ENCODE results near the gene PROB1.
"Not testable (repeated sequence)": the region's sequence is repeated elsewhere in the genome, so short reads cannot be mapped to it uniquely, and the experiment has no call there.

PROB1 gene

DNA sequence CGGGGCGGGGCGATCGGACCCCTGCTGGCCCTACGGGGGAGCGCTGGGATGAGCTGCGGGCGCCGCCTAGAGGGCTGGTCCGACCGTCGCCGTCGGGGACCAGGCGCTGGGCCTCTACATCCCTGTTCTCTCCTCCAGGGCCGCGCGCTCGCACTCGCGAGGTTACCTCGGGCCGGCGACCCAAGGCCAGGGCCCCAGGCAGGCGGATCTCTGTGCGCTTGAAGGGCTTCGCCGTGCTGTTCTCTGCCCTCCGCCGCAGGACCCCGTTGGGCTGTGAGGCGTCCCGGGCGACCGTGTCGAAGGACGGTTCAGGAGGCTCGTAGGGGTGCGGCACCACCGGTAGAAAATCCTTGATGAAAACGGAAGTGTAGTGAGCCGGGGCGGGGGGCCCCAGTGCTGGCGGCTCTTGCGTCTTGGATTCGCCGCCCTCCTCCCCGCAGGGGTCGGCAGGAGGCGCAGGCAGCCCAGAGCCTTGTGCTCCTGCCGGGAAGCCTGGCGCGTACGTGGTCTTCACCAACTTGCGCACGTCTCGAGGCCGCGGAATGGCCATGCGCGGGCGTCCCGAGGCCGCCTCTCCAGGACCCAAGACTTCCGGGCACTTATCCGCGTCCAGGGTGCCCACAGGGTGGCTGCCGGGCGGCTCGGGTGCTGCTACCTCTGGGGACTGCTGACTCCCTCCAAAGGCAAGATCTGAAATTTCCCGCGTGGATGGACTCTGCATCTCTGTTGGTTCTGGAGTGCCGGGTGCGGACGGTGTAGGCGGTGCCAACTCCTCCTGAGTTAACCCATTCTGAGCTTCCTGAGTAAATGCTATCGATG is 2.0 kb downstream of the PROB1 start:
- H3K4me3 Mint-ChIP-seq: peak overlapping the region; percentile 94
- peaks cover 42% of the 10 kb centered on the region for H3K4me1 Mint-ChIP-seq
- ATAC-seq (ENCODE audit: low read depth): peak; percentile 63
- H3K36me3 Mint-ChIP-seq: peaks cover 1% of the 10 kb centered on the region
- H3K27ac Mint-ChIP-seq: peak overlapping the region; percentile 73
- no peaks in the 10 kb centered on the region for H3K9me3 Mint-ChIP-seq
- no peaks in the 10 kb centered on the region for H3K27me3 Mint-ChIP-seq
- peak; percentile 86 to 91 for DNase-seq (ENCODE audit: low spot score in 2 of 2)

DNA sequence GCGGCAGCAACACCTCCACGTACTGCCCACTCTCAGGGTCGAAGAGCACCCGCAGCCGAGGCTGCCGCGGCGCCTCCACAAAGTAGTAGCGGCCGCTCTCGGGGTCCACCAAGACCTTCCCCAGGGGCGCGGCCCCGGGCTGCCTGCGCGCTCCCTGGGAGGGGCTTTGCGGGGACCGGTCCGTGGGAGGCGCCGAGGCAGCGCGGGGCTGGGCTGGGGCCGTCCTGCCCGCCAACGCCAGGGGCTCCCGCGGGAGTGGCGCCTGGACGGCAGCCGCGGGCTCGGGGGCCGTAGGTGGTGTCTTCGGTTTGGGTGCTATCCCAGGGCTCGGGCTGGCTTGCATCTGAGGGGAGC is 2.6 kb downstream of the PROB1 start:
- H3K27ac Mint-ChIP-seq: peak overlapping the region; percentile 91
- no peaks in the 10 kb centered on the region for H3K27me3 Mint-ChIP-seq

DNA sequence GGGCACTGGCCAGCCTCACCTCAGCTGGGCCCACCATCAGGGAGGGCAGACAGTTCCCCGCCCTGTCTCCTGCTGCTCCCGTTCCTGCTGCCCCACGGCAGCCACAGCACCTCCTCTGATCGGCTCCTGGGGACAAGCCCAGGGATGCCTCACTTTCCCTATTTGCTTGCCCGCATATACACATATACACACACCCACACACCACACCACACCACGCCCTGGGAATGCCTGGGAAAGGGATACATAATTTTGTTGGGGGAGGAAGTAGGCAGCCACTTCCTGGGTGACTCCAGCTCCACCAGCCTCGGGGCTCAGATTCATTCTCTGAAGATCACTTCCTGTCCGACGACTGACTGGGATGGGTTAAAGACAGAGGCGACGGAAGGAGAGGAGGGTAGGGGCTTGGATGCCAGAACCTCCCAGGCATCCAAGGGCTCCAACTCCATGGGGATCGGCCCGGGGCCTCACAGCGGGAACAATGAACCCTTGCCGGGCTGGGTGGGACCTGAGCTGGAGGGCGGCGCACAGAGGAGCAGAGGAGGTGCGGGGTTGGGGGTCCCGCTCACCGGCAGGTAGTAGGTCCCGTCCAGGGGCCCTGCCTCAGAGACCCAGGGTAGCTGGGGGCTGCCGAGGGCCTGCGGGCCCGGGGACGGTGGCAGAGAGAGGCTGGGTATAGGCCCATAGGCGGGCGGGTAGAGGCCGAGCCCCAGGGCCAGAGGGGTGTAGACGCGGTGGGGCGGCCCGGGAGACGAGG is 3.2 kb downstream of the PROB1 start:
- DNase-seq (ENCODE audit: low spot score in 2 of 2) (no peak), ATAC-seq (ENCODE audit: low read depth) (no peak)
- H3K4me1 Mint-ChIP-seq: peaks cover 44% of the 10 kb centered on the region
- no peaks in the 10 kb centered on the region for H3K9me3 Mint-ChIP-seq
- peak overlapping the region; percentile 92 for H3K4me3 Mint-ChIP-seq
- no peaks in the 10 kb centered on the region for H3K27me3 Mint-ChIP-seq
- H3K36me3 Mint-ChIP-seq: peaks cover 1% of the 10 kb centered on the region
- peak overlapping the region; percentile 91 for H3K27ac Mint-ChIP-seq

More for the DNA sequence above, 2.6 kb downstream of the PROB1 start:
- Mint-ChIP-seq H3K36me3 (peaks cover 1% of the 10 kb centered on the region), H3K4me1 (peaks cover 45% of the 10 kb centered on the region), H3K9me3 (no peaks in the 10 kb centered on the region), H3K4me3 (peak overlapping the region; percentile 94)
- ATAC-seq (ENCODE audit: low read depth) (peak; percentile 10), DNase-seq (ENCODE audit: low spot score in 2 of 2) (no peak)

DNA sequence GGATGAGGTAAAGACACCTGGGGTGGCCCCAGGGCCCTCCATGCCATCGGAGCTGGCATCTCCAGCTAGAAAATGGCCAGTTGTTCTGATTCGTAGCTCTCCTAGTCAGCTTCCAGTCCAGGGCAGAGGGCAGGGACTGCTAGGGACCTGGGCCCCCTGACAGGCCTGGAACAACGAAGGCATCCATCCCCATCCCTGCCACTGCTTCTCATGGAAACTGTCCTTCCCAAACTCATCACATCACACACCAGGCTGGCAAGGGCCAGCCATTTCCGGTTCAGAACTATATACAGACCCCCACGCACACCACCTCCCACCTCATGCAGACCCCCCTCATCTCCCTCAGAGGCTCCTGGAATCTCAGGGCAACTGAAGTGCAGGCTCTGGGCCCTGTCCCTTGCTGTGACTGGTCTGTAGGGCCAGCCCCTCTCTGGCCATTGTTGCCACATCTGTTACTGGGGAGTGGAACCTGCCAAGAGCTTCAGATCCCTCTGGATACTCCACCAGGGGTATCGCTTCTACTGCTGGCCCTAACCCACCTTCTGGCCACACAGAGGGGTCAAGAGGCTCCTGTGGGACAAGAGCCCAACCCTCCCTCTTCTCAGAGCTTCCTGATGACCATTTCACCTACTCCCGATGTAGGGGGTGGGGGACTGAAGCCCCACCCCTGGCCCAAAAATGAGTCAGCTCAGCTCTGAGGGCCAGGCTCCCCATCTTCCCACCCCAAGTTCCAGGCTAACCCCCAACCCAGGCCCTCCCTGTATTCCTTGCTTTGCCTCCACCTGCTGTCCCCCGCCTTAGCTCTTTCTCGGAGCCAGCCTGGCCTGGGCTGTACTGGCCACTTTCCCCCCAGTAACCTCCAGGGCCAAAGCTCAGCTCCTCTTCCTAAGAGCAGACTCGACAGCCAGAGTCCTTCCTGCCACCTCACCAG is 4.0 kb downstream of the PROB1 start:
- H3K36me3 Mint-ChIP-seq: peaks cover 1% of the 10 kb centered on the region
- H3K4me1 Mint-ChIP-seq: peaks cover 43% of the 10 kb centered on the region

DNA sequence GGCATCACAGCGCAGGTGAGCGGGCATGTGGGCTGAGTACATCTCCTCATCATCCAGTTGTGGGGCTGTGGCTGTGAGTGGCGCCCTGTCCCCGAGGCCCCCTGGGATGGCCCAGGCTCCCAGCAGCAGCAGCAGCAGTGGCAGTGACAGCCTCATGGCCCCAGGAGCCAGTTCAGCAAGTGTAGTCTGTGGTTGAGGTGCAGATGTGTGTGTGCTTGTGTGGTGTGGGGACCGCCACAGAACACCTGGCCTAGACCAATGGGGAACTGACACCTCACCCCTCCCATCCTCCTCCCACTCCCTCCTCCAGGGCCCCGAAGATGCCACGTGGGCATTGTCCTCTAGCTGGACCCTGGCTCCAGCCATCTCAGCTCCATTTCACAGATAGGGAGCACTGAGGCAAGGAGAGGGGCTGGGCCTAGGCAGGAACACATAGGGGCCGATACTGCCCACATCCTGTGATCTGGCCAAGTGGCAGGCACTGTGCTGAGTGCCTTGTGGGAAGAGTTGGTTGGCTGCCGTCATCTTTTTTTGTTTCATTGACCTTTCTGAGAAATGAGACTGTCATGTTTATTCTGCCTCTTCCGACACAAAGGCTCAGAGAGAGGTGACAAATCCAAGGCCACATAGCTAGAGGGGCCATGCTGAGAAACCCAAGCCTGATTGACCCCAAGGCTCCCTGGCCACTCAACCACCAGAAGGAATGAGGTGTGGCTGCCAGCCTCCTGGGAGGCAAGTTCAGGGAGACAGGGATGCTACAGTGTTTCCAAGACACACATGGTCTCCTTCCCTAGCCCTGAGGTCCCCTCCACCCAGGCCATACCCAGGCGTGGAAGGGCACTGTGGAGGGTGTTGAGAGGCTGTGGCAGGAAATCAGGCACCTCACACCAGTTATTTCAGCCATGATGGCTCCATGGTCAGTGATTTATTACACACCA is 4.9 kb downstream of the PROB1 start, which contains the start of gene MZB1:
Gene MZB1, minus strand, starts transcription at position 213 of the 938 bp plus-strand sequence. Its CDS starts 57 bp downstream, at position 156.
- Mint-ChIP-seq H3K36me3 (peaks cover 1% of the 10 kb centered on the region), H3K4me1 (peaks cover 49% of the 10 kb centered on the region), H3K27me3 (no peaks in the 10 kb centered on the region), H3K9me3 (no peaks in the 10 kb centered on the region), H3K4me3 (peak within 1 kb of the TSS; percentile 90), H3K27ac (peak within 1 kb of the TSS; percentile 91)
- ATAC-seq (ENCODE audit: low read depth): peak; percentile 66
- DNase-seq (ENCODE audit: low spot score in 2 of 2): peak; percentile 66 to 74

More for the DNA sequence above, 4.0 kb downstream of the PROB1 start:
- peak overlapping the region; percentile 91 for H3K27ac Mint-ChIP-seq
- no peaks in the 10 kb centered on the region for H3K9me3 Mint-ChIP-seq
- no peak for ATAC-seq (ENCODE audit: low read depth)
- DNase-seq (ENCODE audit: low spot score in 2 of 2): no peak
- peak overlapping the region; percentile 92 for H3K4me3 Mint-ChIP-seq
- H3K27me3 Mint-ChIP-seq: no peaks in the 10 kb centered on the region

DNA sequence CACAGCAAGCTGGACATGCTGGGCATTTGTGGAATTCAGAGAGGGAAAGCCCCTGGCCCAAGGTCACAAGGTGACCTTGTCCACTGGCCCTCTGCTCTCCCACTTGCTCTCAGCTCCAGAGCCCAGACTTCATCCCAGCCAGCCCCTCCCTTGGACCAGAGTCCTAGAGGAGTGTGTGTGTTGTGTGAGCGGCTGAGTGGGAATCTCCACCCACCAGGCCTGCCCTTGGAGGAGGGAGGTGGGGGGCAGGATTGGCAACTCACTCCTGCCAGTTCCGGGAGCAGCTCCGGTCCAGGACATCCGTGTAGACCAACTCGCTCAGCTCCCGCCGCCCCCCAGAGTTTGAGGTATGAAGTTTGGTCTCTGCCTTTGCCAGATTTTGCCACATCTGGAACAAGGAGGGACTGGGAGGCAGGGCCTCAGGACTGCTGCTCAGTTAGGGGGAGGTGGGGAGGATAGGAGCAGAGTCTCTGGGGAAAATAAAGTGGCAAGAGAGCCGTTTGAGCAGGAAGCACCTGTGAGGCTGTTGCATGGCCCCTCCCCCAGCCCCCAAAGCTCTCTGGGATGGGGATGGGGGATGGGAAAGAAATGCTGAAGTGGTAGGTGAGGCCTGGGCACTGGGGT is 6.6 kb downstream of the PROB1 start:
- no peaks in the 10 kb centered on the region for H3K9me3 Mint-ChIP-seq
- H3K27ac Mint-ChIP-seq: peak overlapping the region; percentile 91
- no peaks in the 10 kb centered on the region for H3K27me3 Mint-ChIP-seq
- DNase-seq (ENCODE audit: low spot score in 2 of 2) (peak; percentile 63 to 70), ATAC-seq (ENCODE audit: low read depth) (peak; percentile 41)
- H3K4me1 Mint-ChIP-seq: peaks cover 59% of the 10 kb centered on the region
- peak overlapping the region; percentile 90 for H3K4me3 Mint-ChIP-seq
- H3K36me3 Mint-ChIP-seq: peaks cover 1% of the 10 kb centered on the region

DNA sequence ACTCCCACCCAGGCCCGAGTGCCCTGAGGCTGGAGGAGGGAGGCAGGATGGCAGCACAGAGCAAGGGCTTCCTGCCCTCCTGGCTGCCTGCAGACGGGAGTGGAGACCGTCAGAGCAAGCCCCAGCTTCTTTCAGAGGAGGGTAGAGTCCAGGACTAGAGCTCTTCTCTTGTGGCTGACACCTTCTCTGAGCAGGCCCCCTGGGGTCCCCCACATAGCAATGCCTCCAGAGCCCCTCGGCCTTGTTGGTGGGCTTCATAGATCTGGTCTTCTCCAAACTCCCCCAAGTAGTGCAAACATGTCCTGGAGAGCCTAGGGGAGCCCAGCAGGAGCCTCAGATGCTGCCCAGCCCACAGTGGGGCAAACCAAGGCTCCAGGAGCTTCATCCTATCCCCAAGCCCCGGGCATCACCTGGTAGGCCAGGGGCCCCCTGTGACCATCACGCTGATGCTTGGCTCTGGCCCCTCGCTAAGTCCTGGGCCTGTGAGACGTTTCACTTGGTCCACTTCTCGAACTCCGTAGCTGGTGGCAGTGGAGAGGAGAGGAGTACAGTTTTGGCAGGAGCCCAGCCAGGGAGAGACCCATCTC is 7.2 kb downstream of the PROB1 start:
- Mint-ChIP-seq H3K27ac (peak overlapping the region; percentile 91), H3K27me3 (no peaks in the 10 kb centered on the region), H3K4me3 (peak overlapping the region; percentile 90), H3K4me1 (peaks cover 60% of the 10 kb centered on the region), H3K9me3 (no peaks in the 10 kb centered on the region), H3K36me3 (peaks cover 1% of the 10 kb centered on the region)
- ATAC-seq (ENCODE audit: low read depth) (no peak), DNase-seq (ENCODE audit: low spot score in 2 of 2) (no peak)

DNA sequence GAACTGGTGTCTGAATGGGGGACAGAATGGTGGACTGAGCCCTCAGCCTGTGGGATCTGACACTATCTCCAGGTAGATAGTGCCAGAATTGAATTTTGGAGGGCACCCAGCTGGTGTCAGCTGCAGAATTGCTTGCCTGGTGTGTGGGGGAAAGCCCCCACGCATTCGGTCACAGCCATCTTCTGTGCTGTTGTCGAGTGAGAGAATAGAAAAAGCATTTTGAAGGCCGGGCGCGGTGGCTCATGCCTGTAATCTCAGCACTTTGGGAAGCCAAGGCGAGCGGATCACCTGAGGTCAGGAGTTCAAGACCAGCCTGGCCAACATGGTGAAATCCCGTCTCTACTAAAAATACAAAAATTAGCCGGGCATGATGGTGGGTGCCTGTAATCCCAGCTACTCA is 7.9 kb downstream of the PROB1 start:
- peak overlapping the region; percentile 91 for H3K27ac Mint-ChIP-seq
- not testable (repeated sequence) for H3K36me3 Mint-ChIP-seq; H3K9me3 Mint-ChIP-seq; DNase-seq (ENCODE audit: low spot score in 2 of 2); ATAC-seq (ENCODE audit: low read depth); H3K27me3 Mint-ChIP-seq
- H3K4me3 Mint-ChIP-seq: peak overlapping the region; percentile 51
- peaks cover 67% of the 10 kb centered on the region for H3K4me1 Mint-ChIP-seq

DNA sequence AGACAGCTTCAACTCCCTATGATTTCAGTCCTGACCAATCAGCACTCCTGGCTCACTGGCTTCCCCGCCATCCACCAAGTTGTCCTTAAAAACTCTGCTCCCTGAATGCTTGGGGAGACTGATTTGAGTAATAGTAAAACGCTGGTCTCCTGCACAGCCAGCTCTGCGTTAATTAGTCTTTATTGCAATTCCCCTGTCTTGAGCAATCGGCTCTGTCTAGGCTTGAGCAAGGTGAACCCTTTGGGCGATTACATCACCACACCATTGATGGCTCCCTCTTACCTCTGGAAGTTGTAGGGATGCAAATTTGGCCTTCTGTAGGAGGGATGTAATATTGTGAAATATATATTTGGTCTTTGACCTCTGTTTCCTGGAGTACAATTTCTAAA is 8.9 kb downstream of the PROB1 start:
- Mint-ChIP-seq H3K27me3 (no peaks in the 10 kb centered on the region), H3K4me1 (peaks cover 60% of the 10 kb centered on the region), H3K4me3 (no peak overlapping the region), H3K27ac (peak overlapping the region; percentile 91), H3K36me3 (peaks cover 1% of the 10 kb centered on the region), H3K9me3 (no peaks in the 10 kb centered on the region)
- DNase-seq (ENCODE audit: low spot score in 2 of 2): no peak
- no peak for ATAC-seq (ENCODE audit: low read depth)

DNA sequence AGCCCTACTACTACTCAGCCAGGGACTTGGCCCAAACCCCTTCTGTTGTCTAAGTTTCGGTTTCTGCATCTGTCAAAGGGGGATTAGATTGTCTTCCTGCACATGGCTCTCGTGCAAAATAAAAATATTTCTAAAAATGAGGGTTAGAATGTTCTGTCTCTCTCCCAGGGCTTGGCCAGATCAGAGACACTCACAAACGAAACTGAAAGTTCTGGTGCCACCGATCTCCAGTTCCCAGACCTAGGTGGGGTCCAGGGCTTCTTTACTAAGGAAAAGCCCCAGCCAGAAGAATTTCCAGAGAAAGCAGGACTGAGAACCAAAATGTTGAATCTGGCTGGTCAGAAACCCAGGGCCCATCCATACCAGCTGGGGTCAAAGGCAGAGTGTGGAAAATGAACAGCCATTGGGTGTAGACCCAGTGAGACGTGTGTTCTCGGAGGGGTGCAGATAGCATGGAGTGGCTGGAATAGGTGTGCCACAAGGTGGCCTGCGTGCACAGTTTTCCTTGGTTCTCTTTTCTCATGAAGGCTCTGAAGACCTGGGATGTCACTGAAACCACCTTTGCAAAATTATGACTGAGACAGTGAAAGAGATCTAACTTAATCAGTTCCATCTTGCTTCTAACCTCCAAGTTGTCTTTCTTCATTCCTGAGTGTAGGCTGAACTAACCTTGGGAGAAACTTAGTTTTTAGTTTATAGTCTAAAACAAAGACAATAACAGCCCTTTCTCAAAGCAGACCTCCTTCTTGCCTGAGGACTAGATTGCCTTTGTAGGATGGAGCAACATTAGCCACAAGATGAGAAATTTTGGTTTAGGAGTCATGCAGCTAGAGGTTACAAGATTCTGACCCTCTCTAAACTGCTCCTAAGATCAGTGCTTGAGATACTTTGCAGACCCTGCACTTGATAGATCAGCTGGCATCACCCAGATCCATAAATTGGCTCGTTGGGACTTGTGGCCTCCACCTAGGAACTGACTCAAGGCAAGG is 9.5 kb downstream of the PROB1 start:
- no peak for DNase-seq (ENCODE audit: low spot score in 2 of 2)
- Mint-ChIP-seq H3K4me1 (peaks cover 54% of the 10 kb centered on the region), H3K27me3 (no peaks in the 10 kb centered on the region), H3K36me3 (peaks cover 1% of the 10 kb centered on the region), H3K9me3 (no peaks in the 10 kb centered on the region), H3K27ac (peak overlapping the region; percentile 91), H3K4me3 (peak overlapping the region; percentile 58)
- ATAC-seq (ENCODE audit: low read depth): no peak

DNA sequence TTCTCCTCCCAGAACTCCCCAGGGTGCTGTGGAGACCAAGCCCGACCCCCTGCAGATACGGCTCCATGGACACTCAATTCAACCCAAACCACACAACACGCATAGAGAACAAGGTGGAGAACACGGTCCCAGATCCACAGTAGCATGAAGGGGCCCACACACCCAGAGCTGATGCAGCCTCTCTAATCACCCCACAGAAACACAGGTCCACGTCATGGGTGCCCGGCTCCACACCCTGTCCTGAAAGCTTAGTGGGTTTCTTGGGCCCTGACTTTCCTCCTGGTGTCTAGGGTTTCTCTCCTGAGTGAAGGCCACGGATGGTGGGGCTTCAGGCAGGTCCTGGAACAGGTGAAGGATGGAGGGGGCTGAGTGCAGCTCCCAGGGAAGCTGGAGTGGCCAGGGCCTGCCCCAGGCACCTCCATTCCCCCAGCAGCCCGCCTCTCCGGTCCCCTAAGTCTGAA is 10.3 kb downstream of the PROB1 start:
- no peak for DNase-seq (ENCODE audit: low spot score in 2 of 2)
- peaks cover 1% of the 10 kb centered on the region for H3K36me3 Mint-ChIP-seq
- peak overlapping the region; percentile 58 for H3K4me3 Mint-ChIP-seq
- no peak for ATAC-seq (ENCODE audit: low read depth)
- peak overlapping the region; percentile 31 for H3K27ac Mint-ChIP-seq
- peaks cover 47% of the 10 kb centered on the region for H3K4me1 Mint-ChIP-seq
- H3K9me3 Mint-ChIP-seq: no peaks in the 10 kb centered on the region
- H3K27me3 Mint-ChIP-seq: no peaks in the 10 kb centered on the region

Data from memory B cell (primary cell).